K562 (cell line): ENCODE data around the gene DCTN5. TPM values are rescaled to one million over a fixed set of nuclear protein-coding genes. Genes with fewer than 3 reads are reported as not detected.

Experiments used
- ZBTB40 ChIP-seq, 2 experiments: fragments of 450-650 bp in 1 of 2; sonication (generic) in 1 of 2; formaldehyde crosslinking in 1 of 2; IDR thresholded peaks; 2 replicates each; pipeline versions ENCODE4 v1.7.1 to v1.9.0; 2016 to 2022; ENCODE audit warnings: inconsistent platforms in 1 of 2, mild to moderate bottlenecking in 1 of 2, missing genetic modification reagents in 1 of 2
- ZNF511 ChIP-seq: sonication (generic); formaldehyde crosslinking; IDR thresholded peaks from 2 replicates; pipeline ENCODE4 v1.8.0; 2022; ENCODE audit warnings: mild to moderate bottlenecking, missing genetic modification reagents
- polyA plus RNA-seq, 8 experiments: library from polyadenylated mRNA; depleted of rRNA in 4 of 8; stranded (reverse) in 5 of 8; unstranded in 3 of 8; fragments of >200 nt; fragmentation: Nextera tagmentation in 2 of 8; fragmentation: Illumina TruSeq in 1 of 8; extraction: Ambion mirVana in 2 of 8; extraction: Trizol in 1 of 8; gene quantifications; 2 replicates each; pipeline versions ENCODE4 v1.2.1 to v1.2.3, GENCODE V29; 2011 to 2014; ENCODE audit warnings: inconsistent platforms in 1 of 8, missing spikeins in 1 of 8
- total RNA-seq, 7 experiments: library from RNA; depleted of rRNA in 6 of 7; stranded (reverse); fragments of >200 nt in 6 of 7; fragmentation: Illumina TruSeq in 2 of 7; extraction: Trizol in 2 of 7; gene quantifications; 2 replicates each; pipeline versions ENCODE4 v1.2.1 to v1.2.3, GENCODE V29; 2011 to 2021; ENCODE audit warnings: low replicate concordance in 1 of 7
- TF ChIP-seq, protein P1 (sequence below): fragments of 250-450 bp; sonication (Bioruptor Pico); IDR thresholded peaks from 2 replicates; pipeline ENCODE4 v1.4.0; 2020; ENCODE audit warnings: borderline replicate concordance

DCTN5 gene
- total and polyA plus RNA-seq, 9 of the 15 experiments (the other 6 are each of a cell fraction or from before 2014, with no cell fraction given) = 35.8 to 149 (median 75.9) TPM

DNA sequence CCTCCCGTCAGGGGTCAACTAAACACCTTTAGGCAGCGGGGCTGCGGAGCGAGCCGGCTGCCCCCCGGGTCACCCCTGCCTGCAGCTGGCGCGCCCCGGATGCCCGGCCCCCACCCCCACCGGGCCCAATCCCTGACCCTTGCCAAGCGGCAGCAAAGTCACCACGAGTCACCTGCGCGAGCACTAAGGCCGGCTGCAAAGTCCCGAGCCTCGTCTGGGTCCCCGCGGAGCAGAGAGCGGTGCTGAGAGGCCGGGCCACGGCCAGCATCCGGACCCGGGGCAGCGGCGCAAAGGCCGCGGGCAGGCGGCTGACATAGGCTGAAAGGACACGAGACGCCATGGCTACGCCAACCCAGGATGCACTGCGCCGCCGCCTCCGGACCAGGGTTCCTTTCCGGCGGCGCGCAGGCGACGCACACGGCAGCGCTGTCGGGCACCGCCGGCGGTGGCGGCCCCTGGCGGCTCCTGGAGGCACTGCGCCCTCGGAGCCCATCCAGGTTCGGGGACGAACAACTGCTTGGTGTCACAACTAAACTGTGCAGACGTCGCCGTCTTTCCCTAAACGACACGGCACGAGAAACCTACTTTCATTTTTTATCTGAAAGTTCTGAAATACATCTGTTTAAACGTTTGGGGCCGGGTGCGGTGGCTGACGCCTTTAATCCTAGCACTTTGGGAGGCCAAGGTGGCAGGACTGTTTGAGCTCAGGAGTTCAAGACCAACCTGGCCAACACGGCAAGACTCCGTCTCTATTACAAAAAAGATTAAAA, 45.1 kb upstream of the DCTN5 start, which contains the start of gene NDUFAB1 (continued):
- TF ChIP-seq ZBTB40 (IDR thresholded peaks at IDR 0.05) (peak; percentile 74), ZBTB40 (CRISPR knock-in tag; IDR thresholded peaks at IDR 0.05) (no peak), ZNF511 (CRISPR knock-in tag) (0 out of 2 replicates have a peak, but pooled peaks have one; percentile 47)
- TF ChIP-seq, protein P1, sequence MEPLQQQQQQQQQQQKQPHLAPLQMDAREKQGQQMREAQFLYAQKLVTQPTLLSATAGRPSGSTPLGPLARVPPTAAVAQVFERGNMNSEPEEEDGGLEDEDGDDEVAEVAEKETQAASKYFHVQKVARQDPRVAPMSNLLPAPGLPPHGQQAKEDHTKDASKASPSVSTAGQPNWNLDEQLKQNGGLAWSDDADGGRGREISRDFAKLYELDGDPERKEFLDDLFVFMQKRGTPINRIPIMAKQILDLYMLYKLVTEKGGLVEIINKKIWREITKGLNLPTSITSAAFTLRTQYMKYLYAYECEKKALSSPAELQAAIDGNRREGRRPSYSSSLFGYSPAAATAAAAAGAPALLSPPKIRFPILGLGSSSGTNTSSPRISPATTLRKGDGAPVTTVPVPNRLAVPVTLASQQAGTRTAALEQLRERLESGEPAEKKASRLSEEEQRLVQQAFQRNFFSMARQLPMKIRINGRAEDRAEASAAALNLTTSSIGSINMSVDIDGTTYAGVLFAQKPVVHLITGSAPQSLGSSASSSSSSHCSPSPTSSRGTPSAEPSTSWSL (CRISPR knock-in tag) = no peak
